ENCODE data around the gene POLR1H.

POLR1H gene

GRCh38 chr6:30042914-30043313 lies 18.2 kb upstream of the POLR1H start:
- TF ChIP-seq CTCF (IDR thresholded peaks at IDR 0.05): no peak
- no peak overlapping the region for H3K27ac ChIP-seq
- H3K4me3 ChIP-seq: no peak overlapping the region
- no peak for DNase-seq (ENCODE audit: low spot score)

GRCh38 chr6:30043744-30044143 lies 17.3 kb upstream of the POLR1H start:
- Histone ChIP-seq H3K27ac (no peak overlapping the region), H3K4me3 (no peak overlapping the region)
- no peak for DNase-seq (ENCODE audit: low spot score)
- TF ChIP-seq CTCF (IDR thresholded peaks at IDR 0.05): no peak

DNA sequence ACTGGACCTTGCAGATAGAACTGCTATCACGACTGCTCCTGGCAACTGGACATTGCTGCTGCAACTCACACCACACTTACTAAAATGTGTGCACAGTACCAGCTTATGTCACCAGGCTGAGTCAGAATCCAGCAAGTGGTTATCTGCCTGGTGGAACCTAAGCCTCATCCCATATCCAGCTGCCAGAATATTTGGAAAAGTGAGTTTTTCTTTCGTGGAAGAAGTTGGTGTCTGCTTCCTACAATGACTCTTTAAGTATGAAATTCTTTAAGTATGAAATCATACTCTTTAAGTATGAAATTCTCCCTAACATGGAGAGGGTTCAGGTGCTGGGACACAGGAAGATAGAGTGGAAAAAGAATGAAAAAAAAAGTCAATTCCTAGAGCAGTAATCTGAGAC lies 16.4 kb upstream of the POLR1H start:
- TF ChIP-seq CTCF (IDR thresholded peaks at IDR 0.05): no peak
- Histone ChIP-seq H3K4me3 (no peak overlapping the region), H3K27ac (no peak overlapping the region)
- DNase-seq (ENCODE audit: low spot score): no peak

DNA sequence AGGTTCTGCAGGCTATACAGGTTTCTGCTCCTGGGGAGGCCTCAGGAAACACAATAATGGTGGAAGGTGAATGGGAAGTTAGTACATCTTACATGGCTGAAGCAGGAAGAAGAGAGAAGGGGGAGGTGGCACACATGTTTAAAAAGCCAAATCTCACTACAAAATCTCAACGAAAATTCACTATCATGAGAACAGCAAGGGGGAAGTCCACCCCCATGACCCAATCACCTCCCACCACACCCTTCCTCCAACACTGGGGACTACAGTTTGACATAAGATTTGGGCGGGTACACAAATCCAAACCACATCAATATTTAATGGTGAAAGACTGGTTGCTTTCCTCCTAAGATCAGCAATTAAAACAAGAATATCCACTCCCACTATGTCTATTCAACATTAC lies 13.8 kb upstream of the POLR1H start:
- Histone ChIP-seq H3K4me3 (no peak overlapping the region), H3K27ac (no peak overlapping the region)
- DNase-seq (ENCODE audit: low spot score): no peak
- TF ChIP-seq CTCF (IDR thresholded peaks at IDR 0.05): no peak

GRCh38 chr6:30053682-30054081 lies 7.4 kb upstream of the POLR1H start:
- Histone ChIP-seq H3K27ac (no peak overlapping the region), H3K4me3 (no peak overlapping the region)
- DNase-seq (ENCODE audit: low spot score): no peak
- TF ChIP-seq CTCF (IDR thresholded peaks at IDR 0.05): no peak

DNA sequence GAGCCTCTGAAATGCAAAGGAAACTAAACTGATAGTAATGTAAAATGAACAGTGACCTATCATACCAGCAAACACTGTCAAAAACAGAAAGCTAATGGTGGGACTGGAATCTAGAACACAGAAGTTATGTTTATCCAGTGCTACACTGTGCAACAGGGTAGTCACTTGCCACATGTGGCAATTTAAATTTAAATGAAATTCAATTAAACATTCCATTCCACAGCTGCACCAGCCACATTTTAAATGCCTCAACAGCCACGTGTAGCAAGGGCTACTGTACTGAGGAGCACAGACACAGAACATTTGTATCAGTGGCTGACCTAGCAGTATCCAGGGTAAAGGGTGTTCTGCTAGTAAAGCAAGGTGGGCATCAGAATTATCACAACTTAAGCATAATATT lies 5.6 kb upstream of the POLR1H start:
- DNase-seq (ENCODE audit: low spot score): no peak
- H3K4me3 ChIP-seq: no peak overlapping the region
- no peak for TF ChIP-seq CTCF (IDR thresholded peaks at IDR 0.05)
- no peak overlapping the region for H3K27ac ChIP-seq

DNA sequence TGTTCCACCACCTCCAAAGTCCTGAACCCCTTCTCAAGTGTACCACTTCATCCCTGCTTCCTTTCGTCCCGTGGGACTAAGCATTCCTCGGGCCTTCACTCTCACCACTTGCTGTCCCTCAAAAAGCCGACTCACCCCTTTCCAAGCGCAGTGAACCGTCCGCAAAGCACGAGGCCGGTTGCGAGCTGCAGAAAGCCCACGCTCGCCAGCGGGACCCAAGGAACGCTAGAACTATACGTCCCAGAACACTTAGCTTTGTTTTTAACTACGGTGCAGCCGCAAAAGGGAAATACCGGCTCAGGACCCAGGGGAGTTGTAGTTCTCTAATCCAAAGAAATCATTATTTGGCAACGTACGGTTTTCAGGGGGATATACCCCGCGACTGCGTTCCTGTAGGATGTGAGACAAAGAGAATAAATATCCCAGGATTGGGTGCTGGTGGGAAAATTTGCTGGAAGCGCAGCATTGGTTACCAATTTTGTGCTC lies 416 bp upstream of the POLR1H start:
- peak overlapping the region; percentile 78 for H3K4me3 ChIP-seq
- DNase-seq (ENCODE audit: low spot score): no peak
- TF ChIP-seq CTCF (IDR thresholded peaks at IDR 0.05): no peak
- H3K27ac ChIP-seq: peak overlapping the region; percentile 88 to 90

Measured in coronary artery (tissue), 2 donors.